Osteocyte (in vitro differentiated cells): ENCODE data around the gene TMEM89. TPM values are rescaled to one million over a fixed set of nuclear protein-coding genes. Genes with fewer than 3 reads are reported as not detected.
A peak's percentile ranks its signal among the peaks of the same experiment; 100 is the strongest.

Source experiments
- DNase-seq: peaks from one replicate; pipeline ENCODE4 v3.0.0; 2021; ENCODE audit warnings: mixed read lengths; ENCODE audit not compliant: unreplicated experiment; ENCODE audit errors: extremely low spot score
- H3K27ac Mint-ChIP-seq: one replicate; pipeline ENCODE4 v1.8.0; 2021; ENCODE audit warnings: mild to moderate bottlenecking, mixed read lengths; ENCODE audit not compliant: unreplicated experiment
- H3K27me3 Mint-ChIP-seq: one replicate; pipeline ENCODE4 v1.8.0; 2021; ENCODE audit warnings: mixed read lengths; ENCODE audit not compliant: unreplicated experiment
- H3K36me3 Mint-ChIP-seq: one replicate; pipeline ENCODE4 v1.8.0; 2021; ENCODE audit warnings: mixed read lengths; ENCODE audit not compliant: unreplicated experiment
- H3K4me1 Mint-ChIP-seq: one replicate; pipeline ENCODE4 v1.8.0; 2021; ENCODE audit warnings: mixed read lengths; ENCODE audit not compliant: unreplicated experiment
- H3K4me3 Mint-ChIP-seq: one replicate; pipeline ENCODE4 v1.8.0; 2021; ENCODE audit warnings: mild to moderate bottlenecking, moderate library complexity, mixed read lengths; ENCODE audit not compliant: unreplicated experiment
- H3K9me3 Mint-ChIP-seq: one replicate; pipeline ENCODE4 v1.8.0; 2021; ENCODE audit warnings: mixed read lengths; ENCODE audit not compliant: unreplicated experiment
- CTCF ChIP-seq: fragments of 200-600 bp; sonication (generic); IDR thresholded peaks from 2 replicates; pipeline ENCODE4 v1.5.0; 2021; ENCODE audit warnings: antibody characterized with exemption, mild to moderate bottlenecking, moderate library complexity
- total RNA-seq: library from RNA; stranded (reverse); gene quantifications from 2 replicates; pipeline ENCODE4 v1.2.1, GENCODE V29; 2021

The TMEM89 gene
- total RNA-seq, 1 donor from 2014 or later = not detected

GRCh38 chr3:48634661-48635221, 13.2 kb upstream of the TMEM89 start:
- DNase-seq = no peak
- H3K27me3 Mint-ChIP-seq = no peaks in the 10 kb centered on the region
- H3K4me3 Mint-ChIP-seq = peak overlapping the region; percentile 87
- no peak for TF ChIP-seq CTCF
- H3K27ac Mint-ChIP-seq = peak overlapping the region; percentile 90
- peaks cover 32% of the 10 kb centered on the region for H3K4me1 Mint-ChIP-seq
- no peaks in the 10 kb centered on the region for H3K9me3 Mint-ChIP-seq
- H3K36me3 Mint-ChIP-seq = peaks cover 11% of the 10 kb centered on the region

GRCh38 chr3:48633743-48634142, 12.2 kb upstream of the TMEM89 start:
- DNase-seq = no peak
- peak overlapping the region; percentile 31 for H3K27ac Mint-ChIP-seq
- H3K4me3 Mint-ChIP-seq = peak overlapping the region; percentile 87
- peaks cover 21% of the 10 kb centered on the region for H3K36me3 Mint-ChIP-seq
- TF ChIP-seq CTCF = no peak
- H3K27me3 Mint-ChIP-seq = no peaks in the 10 kb centered on the region
- peaks cover 32% of the 10 kb centered on the region for H3K4me1 Mint-ChIP-seq
- H3K9me3 Mint-ChIP-seq = no peaks in the 10 kb centered on the region

- no peaks in the 10 kb centered on the region for H3K9me3 Mint-ChIP-seq
- TF ChIP-seq CTCF = no peak
- H3K4me1 Mint-ChIP-seq = peaks cover 32% of the 10 kb centered on the region
- H3K4me3 Mint-ChIP-seq = peak overlapping the region; percentile 87
- no peak overlapping the region for H3K27ac Mint-ChIP-seq
- DNase-seq = no peak
- H3K27me3 Mint-ChIP-seq = no peaks in the 10 kb centered on the region
- peaks cover 21% of the 10 kb centered on the region for H3K36me3 Mint-ChIP-seq
These were observed 11.7 kb upstream of the TMEM89 start for GRCh38 chr3:48633256-48633655.

- TF ChIP-seq CTCF = no peak
- H3K4me3 Mint-ChIP-seq = no peak overlapping the region
- no peaks in the 10 kb centered on the region for H3K27me3 Mint-ChIP-seq
- peaks cover 31% of the 10 kb centered on the region for H3K36me3 Mint-ChIP-seq
- no peak for DNase-seq
- H3K27ac Mint-ChIP-seq = peak overlapping the region; percentile 31
- no peaks in the 10 kb centered on the region for H3K9me3 Mint-ChIP-seq
- peaks cover 27% of the 10 kb centered on the region for H3K4me1 Mint-ChIP-seq
These were observed 10.2 kb upstream of the TMEM89 start for GRCh38 chr3:48631516-48632448.

GRCh38 chr3:48630833-48631232, 9.3 kb upstream of the TMEM89 start:
- Mint-ChIP-seq H3K36me3 (peaks cover 39% of the 10 kb centered on the region), H3K27ac (no peak overlapping the region), H3K9me3 (no peaks in the 10 kb centered on the region), H3K27me3 (no peaks in the 10 kb centered on the region), H3K4me1 (peaks cover 18% of the 10 kb centered on the region), H3K4me3 (no peak overlapping the region)
- no peak for DNase-seq
- TF ChIP-seq CTCF = no peak
